H1 (cell line): ENCODE measurements around the gene GNB1L. TPM values are rescaled to one million over a fixed set of nuclear protein-coding genes. Genes with fewer than 3 reads are reported as not detected.

ENCODE experiments used
- CTCF ChIA-PET: fragments of 300-600 bp; sonication (Branson Sonifier 250); formaldehyde crosslinking; loops from one replicate; lab custom pipeline; 2021; ENCODE audit not compliant: partially characterized antibody; lab: Charles Lee
- POLR2A ChIA-PET: fragments of 300-600 bp; sonication (Branson Sonifier 250); formaldehyde crosslinking; loops from one replicate; lab custom pipeline; 2021; ENCODE audit warnings: inconsistent platforms; ENCODE audit not compliant: partially characterized antibody; lab: Charles Lee
- DNase-seq, 2 experiments: peaks; one replicate each; pipeline versions ENCODE4 v3.0.0 to v3.0.0-alpha.2; 2010 to 2022; ENCODE audit warnings: low spot score in 2 of 2, low read depth in 1 of 2, mixed read lengths in 1 of 2
- FAIRE-seq: peaks from 2 replicates; lab custom pipeline; 2011; peaks lifted over from hg19 to GRCh38; lab: Jason Lieb, UNC
- H2AFZ ChIP-seq: 2 replicates; pipeline ENCODE4 v1.8.1; 2012; ENCODE audit warnings: low read length, inconsistent platforms
- H2AK5ac ChIP-seq: 2 replicates; pipeline ENCODE4 v1.6.1; 2013; ENCODE audit warnings: low read depth, low read length
- H2BK120ac ChIP-seq: replicated peaks from 2 replicates; pipeline ENCODE3; 2013; ENCODE audit warnings: low read depth, low read length, inconsistent platforms
- H2BK12ac ChIP-seq: 2 replicates; pipeline ENCODE4 v1.6.1; 2013; ENCODE audit warnings: low read depth, low read length
- H2BK15ac ChIP-seq: 2 replicates; pipeline ENCODE4 v1.6.1; 2013; ENCODE audit warnings: low read length
- H2BK20ac ChIP-seq: 2 replicates; pipeline ENCODE4 v1.6.1; 2013; ENCODE audit warnings: low read length
- H2BK5ac ChIP-seq: 2 replicates; pipeline ENCODE4 v1.6.1; 2013; ENCODE audit warnings: low read depth, low read length
- H3K14ac ChIP-seq: 2 replicates; pipeline ENCODE4 v1.6.1; 2013; ENCODE audit warnings: inconsistent platforms; ENCODE audit not compliant: insufficient read length
- H3K18ac ChIP-seq: 2 replicates; pipeline ENCODE4 v1.6.1; 2013; ENCODE audit warnings: low read length; ENCODE audit errors: extremely low read depth
- H3K23ac ChIP-seq: 2 replicates; pipeline ENCODE4 v1.6.1; 2013; ENCODE audit warnings: inconsistent platforms; ENCODE audit not compliant: insufficient read length
- H3K23me2 ChIP-seq: 2 replicates; pipeline ENCODE4 v1.6.1; 2013; ENCODE audit warnings: low read depth, low read length
- H3K27ac ChIP-seq: 2 replicates; pipeline ENCODE4 v1.6.1; 2011; ENCODE audit warnings: low read depth, low read length, inconsistent platforms
- H3K27me3 ChIP-seq, 4 experiments: replicated peaks in 1 of 4; 1 replicate in 1 of 4; 2 replicates in 3 of 4; pipeline versions ENCODE4 v1.6.1 to v1.8.1; 2011 to 2013; ENCODE audit warnings: low read length in 3 of 4, mild to moderate bottlenecking in 3 of 4, inconsistent platforms in 2 of 4, mixed read lengths in 2 of 4, moderate library complexity in 1 of 4; ENCODE audit not compliant: control insufficient read depth in 3 of 4, insufficient read depth in 3 of 4; ENCODE audit errors: extremely low read depth in 1 of 4
- H3K36me3 ChIP-seq, 4 experiments: 2 replicates each; pipeline versions ENCODE4 v1.6.1 to v1.8.1; 2011 to 2013; ENCODE audit warnings: mild to moderate bottlenecking in 4 of 4, low read length in 3 of 4, moderate library complexity in 2 of 4, control low read depth in 1 of 4, inconsistent platforms in 1 of 4; ENCODE audit not compliant: insufficient read depth in 4 of 4, control insufficient read depth in 2 of 4
- H3K4ac ChIP-seq: replicated peaks from 2 replicates; pipeline ENCODE3; 2013; ENCODE audit warnings: low read length, low read depth, mixed read lengths, inconsistent platforms; ENCODE audit not compliant: insufficient read length
- H3K4me1 ChIP-seq, 4 experiments: replicated peaks in 1 of 4; 1 replicate in 1 of 4; 2 replicates in 3 of 4; pipeline versions ENCODE4 v1.6.1 to v1.8.1; 2011 to 2013; ENCODE audit warnings: low read length in 3 of 4, inconsistent platforms in 2 of 4, mixed read lengths in 1 of 4; ENCODE audit not compliant: insufficient read depth in 4 of 4, control insufficient read depth in 3 of 4
- H3K4me2 ChIP-seq, 2 experiments: 2 replicates each; pipeline versions ENCODE4 v1.6.1 to v1.8.1; 2011 to 2013; ENCODE audit warnings: low read depth in 2 of 2, low read length in 2 of 2, control low read depth in 1 of 2, inconsistent platforms in 1 of 2, mild to moderate bottlenecking in 1 of 2; ENCODE audit not compliant: insufficient read depth in 1 of 2
- H3K4me3 ChIP-seq, 4 experiments: fragments of 200-600, 300-600 bp in 1 of 4; sonication (generic), shearing (Covaris generic), sonication (Bioruptor Twin) in 1 of 4; 2 replicates each; pipeline versions ENCODE4 v1.5.1 to v1.8.1; 2011 to 2016; ENCODE audit warnings: low read length in 4 of 4, low read depth in 3 of 4, control low read depth in 2 of 4, inconsistent platforms in 2 of 4, mild to moderate bottlenecking in 2 of 4, mixed read lengths in 1 of 4, moderate library complexity in 1 of 4; ENCODE audit not compliant: insufficient read depth in 2 of 4; ENCODE audit errors: extremely low read depth in 1 of 4
- H3K56ac ChIP-seq: replicated peaks from 2 replicates; pipeline ENCODE3; 2013; ENCODE audit warnings: low read depth, mild to moderate bottlenecking, mixed read lengths, low read length, inconsistent platforms; ENCODE audit not compliant: insufficient read length
- H3K79me1 ChIP-seq: 2 replicates; pipeline ENCODE4 v1.6.1; 2013; ENCODE audit warnings: low read depth, low read length, control low read depth
- H3K79me2 ChIP-seq, 2 experiments: 2 replicates each; pipeline versions ENCODE4 v1.6.1 to v1.8.1; 2012 to 2013; ENCODE audit warnings: low read length in 2 of 2, mild to moderate bottlenecking in 2 of 2, inconsistent platforms in 1 of 2; ENCODE audit not compliant: insufficient read depth in 2 of 2, control insufficient read depth in 1 of 2
- H3K9ac ChIP-seq, 4 experiments: replicated peaks in 1 of 4; 1 replicate in 1 of 4; 2 replicates in 3 of 4; pipeline versions ENCODE4 v1.6.1 to v1.8.1; 2011 to 2013; ENCODE audit warnings: low read depth in 3 of 4, low read length in 3 of 4, control low read depth in 2 of 4, mild to moderate bottlenecking in 2 of 4, moderate library complexity in 2 of 4, inconsistent platforms in 1 of 4; ENCODE audit errors: extremely low read depth in 1 of 4
- H3K9me3 ChIP-seq, 2 experiments: 2 replicates each; pipeline versions ENCODE4 v1.6.1 to v1.8.1; 2012 to 2013; ENCODE audit warnings: mild to moderate bottlenecking in 2 of 2, moderate library complexity in 2 of 2, control low read depth in 1 of 2, inconsistent platforms in 1 of 2, low read depth in 1 of 2, low read length in 1 of 2, mixed read lengths in 1 of 2; ENCODE audit not compliant: insufficient read depth in 2 of 2
- H4K20me1 ChIP-seq, 2 experiments: replicated peaks in 1 of 2; 2 replicates each; pipeline versions ENCODE3 to v1.8.1; 2011 to 2013; ENCODE audit warnings: inconsistent platforms in 2 of 2, low read length in 2 of 2, mild to moderate bottlenecking in 1 of 2; ENCODE audit not compliant: insufficient read depth in 2 of 2, control insufficient read depth in 1 of 2
- H4K5ac ChIP-seq: 2 replicates; pipeline ENCODE4 v1.6.1; 2013; ENCODE audit warnings: low read length, low read depth, mixed read lengths, inconsistent platforms; ENCODE audit not compliant: insufficient read length
- H4K8ac ChIP-seq: 2 replicates; pipeline ENCODE4 v1.8.0; 2013; ENCODE audit warnings: mild to moderate bottlenecking, moderate library complexity, low read length, inconsistent platforms; ENCODE audit not compliant: insufficient read depth; ENCODE audit errors: extremely low read depth
- H4K91ac ChIP-seq: replicated peaks from 2 replicates; pipeline ENCODE3; 2013; ENCODE audit warnings: low read length, mixed read lengths, inconsistent platforms; ENCODE audit not compliant: insufficient read length
- CHD1 ChIP-seq: IDR thresholded peaks from 2 replicates; pipeline ENCODE4 v1.6.1; 2012; ENCODE audit warnings: low read depth, low read length, improper control_type of control experiment
- EZH2 ChIP-seq: fragments of 200-600 bp; sonication (generic); IDR thresholded peaks from 2 replicates; pipeline ENCODE4 v1.7.1; 2012; ENCODE audit warnings: low read depth, mild to moderate bottlenecking, moderate library complexity, low read length, inconsistent platforms; ENCODE audit not compliant: severe bottlenecking
- POLR2AphosphoS5 ChIP-seq: IDR thresholded peaks from 2 replicates; pipeline ENCODE4 v1.6.1; 2011; ENCODE audit warnings: low read depth, low read length
- RNF2 ChIP-seq: fragments of 200-900, 300-1000 bp; sonication (generic); IDR thresholded peaks from 2 replicates; pipeline ENCODE4 v1.7.1; 2016; ENCODE audit warnings: borderline replicate concordance, low read depth, mild to moderate bottlenecking, antibody characterized with exemption, low read length; ENCODE audit not compliant: poor library complexity, severe bottlenecking; ENCODE audit errors: missing control alignments
- SIN3A ChIP-seq, 2 experiments: IDR thresholded peaks in 1 of 2; conservative IDR thresholded peaks in 1 of 2; 2 replicates each; pipeline ENCODE4 v1.6.1; 2011 to 2012; ENCODE audit warnings: low read length in 2 of 2, improper control_type of control experiment in 1 of 2, low read depth in 1 of 2, mild to moderate bottlenecking in 1 of 2
- SIRT6 ChIP-seq: IDR thresholded peaks from one replicate; pipeline ENCODE4 v1.7.1; 2012; ENCODE audit warnings: low read length, inconsistent platforms
- WGBS, 2 experiments: shearing (Covaris generic) in 1 of 2; methylation state at CpG; one replicate each; pipeline versions ENCODE4 v1.1.6 to v1.1.7; 2013 to 2015; ENCODE audit warnings: low lambda C conversion rate in 2 of 2, mixed read lengths in 2 of 2, inconsistent platforms in 1 of 2, low coverage in 1 of 2, missing lambda C conversion rate in 1 of 2; ENCODE audit not compliant: insufficient replicate concordance in 2 of 2, insufficient coverage in 1 of 2, insufficient read length in 1 of 2; ENCODE audit errors: extremely low coverage in 1 of 2, missing lambda C conversion rate in 1 of 2; 5-methylcytosine and 5-hydroxymethylcytosine counted together
- polyA plus RNA-seq, 7 experiments: library from polyadenylated mRNA; depleted of rRNA in 3 of 7; stranded (reverse) in 5 of 7; unstranded in 2 of 7; fragments of >200 nt in 5 of 7; fragments of 200-250 nt in 2 of 7; gene quantifications; 1 replicate in 5 of 7; 2 replicates in 1 of 7; 4 replicates in 1 of 7; pipeline versions ENCODE4 v1.2.1 to v1.2.3, GENCODE V29; 2011 to 2013; ENCODE audit warnings: missing spikeins in 2 of 7, mixed read lengths in 2 of 7
- total RNA-seq: library from RNA; stranded (reverse); fragmentation: NEBNext Ultra II Directional; extraction: Animal tissue kit (Norgen Biotek cat#: 25700); gene quantifications from 2 replicates; pipeline ENCODE4 v1.2.1, GENCODE V29; 2021
- TF ChIP-seq, protein P1 (sequence below): IDR thresholded peaks from 2 replicates; pipeline ENCODE4 v1.6.1; 2012; ENCODE audit warnings: inconsistent platforms

GNB1L gene
- total and polyA plus RNA-seq, 2 of the 8 experiments (the other 6 are each of a cell fraction or from before 2014, with no cell fraction given) = 14.0 to 15.6 TPM

DNA sequence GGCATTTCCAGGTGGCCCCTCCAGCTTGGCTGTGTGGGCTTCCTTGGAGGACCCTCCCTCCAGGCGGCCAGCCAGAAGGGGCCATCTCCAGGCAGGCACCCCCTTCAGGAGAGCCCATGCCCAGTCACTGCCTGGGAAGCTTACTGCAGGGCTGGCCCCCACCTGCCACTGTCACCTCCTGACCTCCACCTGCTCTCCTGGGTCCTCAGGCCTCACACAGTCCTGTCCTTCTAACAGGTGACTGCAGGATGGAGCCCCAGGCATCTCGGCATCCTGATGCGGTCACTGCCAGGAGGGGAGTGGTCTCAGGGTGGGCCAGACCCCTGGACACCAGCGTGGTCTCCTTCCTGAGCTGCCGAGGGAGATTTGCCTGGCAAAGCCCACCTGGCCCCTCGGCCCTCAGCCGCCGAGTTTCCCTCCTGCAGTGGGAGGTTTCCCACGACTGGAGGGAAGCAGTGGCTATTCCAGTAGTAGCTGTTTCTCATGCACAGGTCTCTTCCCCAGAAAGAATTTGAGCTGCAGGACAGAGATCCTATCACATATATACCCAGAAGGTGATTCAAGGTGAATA is 81.1 kb downstream of the GNB1L start:
- Histone ChIP-seq H3K36me3 (no peaks in the 10 kb centered on the region), H3K27me3 (peaks cover 12 to 27% (median 26%) of the 10 kb centered on the region in 4 experiments), H3K9ac (no peak overlapping the region), H3K23ac (no peak overlapping the region), H3K4me3 (no peak overlapping the region), H2AK5ac (no peak overlapping the region), H2AFZ (no peak overlapping the region), H3K79me1 (no peaks in the 10 kb centered on the region), H3K56ac (no peak overlapping the region), H4K8ac (peak overlapping the region; percentile 35; the same call in 1 of the 2 replicates), H3K4me1 (no peaks in the 10 kb centered on the region), H2BK20ac (no peak overlapping the region), H3K79me2 (no peaks in the 10 kb centered on the region), H2BK12ac (no peak overlapping the region), H4K5ac (no peak overlapping the region), H3K4ac (no peak overlapping the region), H2BK15ac (no peak overlapping the region), H3K23me2 (no peaks in the 10 kb centered on the region), H2BK5ac (no peak overlapping the region), H4K91ac (no peak overlapping the region), H4K20me1 (peaks cover 1 to 2% of the 10 kb centered on the region in 2 experiments), H3K9me3 (no peaks in the 10 kb centered on the region), H3K27ac (no peak overlapping the region), H3K18ac (no peak overlapping the region), H3K14ac (no peak overlapping the region), H3K4me2 (no peak overlapping the region), H2BK120ac (no peak overlapping the region)
- CTCF ChIA-PET = interaction anchor here (0.9 to 2.7 kb wide), 14 partner anchors 8 to 140 kb away, joined by 3 to 10 read pairs (median 6); no protein-coding TSS in a partner anchor
- FAIRE-seq = no peak
- POLR2A ChIA-PET = interaction anchor here (0.7 to 0.9 kb wide), 2 partner anchors 9 to 15 kb away, joined by 3 to 4 read pairs; no protein-coding TSS in a partner anchor
- TF ChIP-seq SIRT6 (no peak), RNF2 (no peak), SIN3A (conservative IDR thresholded peaks at IDR 0.05 in 1 of 2, IDR thresholded peaks at IDR 0.05 in 1 of 2; ENCODE audit: low read depth in 1 of 2, low read length in 2 of 2) (no peak), EZH2 (no peak), CHD1 (no peak), POLR2AphosphoS5 (no peak)
- TF ChIP-seq, protein P1, sequence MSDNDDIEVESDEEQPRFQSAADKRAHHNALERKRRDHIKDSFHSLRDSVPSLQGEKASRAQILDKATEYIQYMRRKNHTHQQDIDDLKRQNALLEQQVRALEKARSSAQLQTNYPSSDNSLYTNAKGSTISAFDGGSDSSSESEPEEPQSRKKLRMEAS = no peak
- WGBS, 2 experiments = 81% methylated on average over 9 of the region's 9 CpGs; no CpG with 5 or more reads in 1 of the 2 experiments
- no peak for DNase-seq
